GM19351 (cell line): Measurements from ENCODE around the gene DTNBP1.

ENCODE experiments used
- ATAC-seq: cut with Tn5 transposase; IDR thresholded peaks from one replicate; pipeline ENCODE4 v1.9.1; 2021; ENCODE audit warnings: mild to moderate bottlenecking, moderate library complexity; ENCODE audit not compliant: unreplicated experiment

Gene DTNBP1

DNA sequence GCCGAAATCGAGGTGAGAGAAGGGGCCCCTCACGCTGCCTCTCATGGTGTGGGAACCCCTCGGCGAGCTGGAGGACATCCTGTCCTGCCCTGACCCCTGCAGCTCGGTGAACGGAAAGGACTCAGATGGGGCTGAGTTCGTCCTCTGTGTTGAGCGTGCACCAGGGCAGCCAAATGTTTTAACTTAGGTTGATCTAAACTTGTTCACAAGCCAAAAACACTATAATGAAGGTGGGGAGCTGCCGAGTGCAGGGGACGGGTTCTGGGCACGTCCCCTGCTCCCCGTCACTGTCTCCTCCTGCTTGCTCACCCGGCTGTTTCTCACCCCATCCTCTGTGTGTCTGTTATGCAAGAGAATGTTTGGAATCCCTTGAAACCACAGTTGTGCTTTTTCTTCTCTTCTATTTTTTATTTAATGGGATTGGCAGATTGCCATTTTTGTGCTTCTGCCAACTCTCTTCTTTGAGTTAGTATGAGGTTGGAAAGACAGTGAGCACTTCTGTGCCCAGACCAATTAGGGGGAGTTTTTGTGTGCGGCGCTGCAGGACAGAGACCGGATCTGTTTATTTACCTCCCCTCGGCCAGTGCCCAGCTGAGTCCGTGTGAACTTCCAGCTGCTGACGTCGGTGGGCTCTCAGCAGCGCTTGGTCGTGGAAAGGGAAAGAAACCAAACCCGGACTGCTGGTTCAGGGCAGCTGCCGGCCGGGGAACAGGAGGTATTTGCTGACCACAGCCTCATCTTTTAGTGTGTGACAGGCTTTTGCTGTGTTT, 158.1 kb downstream of the DTNBP1 start:
- no peak for ATAC-seq

DNA sequence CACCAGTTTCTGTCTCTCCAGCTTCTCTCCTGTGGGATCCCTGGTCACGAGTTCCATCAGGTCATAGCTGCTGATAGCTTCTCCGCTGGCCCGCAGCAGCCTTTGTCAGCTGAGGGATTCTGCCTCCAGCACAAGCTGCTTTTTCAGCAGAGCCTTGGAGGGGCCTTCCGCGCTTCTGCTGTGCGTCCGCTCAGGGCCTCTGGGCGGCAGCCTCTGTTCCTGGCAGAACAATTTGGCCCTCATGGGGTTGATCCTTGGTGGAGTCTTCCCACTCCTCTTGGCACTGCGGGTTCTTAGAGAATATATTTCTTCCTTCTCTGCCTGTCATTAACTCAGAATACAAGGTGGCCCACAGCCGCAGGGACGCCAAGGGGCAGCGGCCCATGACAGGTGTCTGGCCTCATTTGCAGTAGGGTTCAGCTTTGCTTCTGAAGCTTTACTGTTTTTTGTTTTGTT, 158.8 kb downstream of the DTNBP1 start:
- ATAC-seq, result no peak

DNA sequence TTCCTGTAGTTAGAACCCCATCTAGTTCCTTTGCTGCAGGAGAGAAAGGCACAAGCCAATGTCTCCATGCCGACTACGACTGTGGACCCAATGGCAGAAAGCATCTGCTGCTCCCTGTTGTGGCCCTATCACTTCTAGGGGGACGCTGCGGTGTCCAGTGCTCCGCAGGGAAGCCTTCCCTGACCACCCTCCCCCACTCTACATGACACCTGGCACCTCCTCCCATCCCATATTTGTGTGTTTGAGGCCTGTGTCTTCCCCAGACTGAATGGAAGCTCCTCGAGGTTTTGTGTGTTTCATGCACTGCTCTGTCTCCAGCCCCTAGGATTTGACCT, 159.5 kb downstream of the DTNBP1 start:
- ATAC-seq, result no peak

DNA sequence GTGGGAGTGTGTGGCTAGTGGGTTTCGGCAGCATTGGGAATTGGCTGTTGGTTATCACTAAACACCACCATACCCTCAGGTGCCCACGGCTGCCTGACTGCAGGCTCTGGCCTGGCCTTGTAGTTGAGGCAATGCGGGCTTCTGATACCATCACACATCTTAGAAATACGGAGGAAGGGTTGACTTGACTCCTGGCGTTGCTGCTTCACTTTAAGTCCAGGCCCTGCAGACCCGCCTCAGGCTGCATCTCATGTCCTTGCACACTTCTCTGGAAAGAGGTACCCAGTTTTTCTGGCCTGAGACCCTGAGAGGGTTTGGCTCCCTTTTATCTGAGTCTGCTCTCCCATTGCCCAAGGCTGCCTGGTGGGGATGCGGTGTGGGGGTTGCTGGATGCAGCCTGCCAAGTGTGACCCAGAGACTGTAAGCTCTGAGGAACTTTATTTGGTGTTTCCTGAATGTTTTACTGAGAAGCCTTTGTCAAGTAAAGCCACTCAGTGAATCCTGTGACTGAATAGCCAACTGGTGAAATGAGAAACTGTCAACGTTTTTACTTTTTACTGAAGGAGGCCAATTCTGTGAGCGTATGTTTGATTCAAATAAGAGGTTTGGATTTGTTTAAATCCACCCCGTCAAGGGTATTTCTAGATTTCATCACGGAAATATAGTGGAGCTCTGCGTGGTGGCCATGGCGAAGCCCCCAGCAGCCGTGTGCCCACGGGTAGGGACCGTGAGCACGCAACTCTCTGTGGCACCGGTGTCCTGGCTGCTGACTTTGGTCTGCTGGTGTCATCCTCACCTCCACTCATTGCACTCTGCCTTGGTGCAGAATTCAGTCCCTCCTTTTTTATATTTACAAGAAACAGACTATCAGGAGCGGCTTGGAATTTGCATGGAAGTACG, 160.1 kb downstream of the DTNBP1 start:
- no peak for ATAC-seq

DNA sequence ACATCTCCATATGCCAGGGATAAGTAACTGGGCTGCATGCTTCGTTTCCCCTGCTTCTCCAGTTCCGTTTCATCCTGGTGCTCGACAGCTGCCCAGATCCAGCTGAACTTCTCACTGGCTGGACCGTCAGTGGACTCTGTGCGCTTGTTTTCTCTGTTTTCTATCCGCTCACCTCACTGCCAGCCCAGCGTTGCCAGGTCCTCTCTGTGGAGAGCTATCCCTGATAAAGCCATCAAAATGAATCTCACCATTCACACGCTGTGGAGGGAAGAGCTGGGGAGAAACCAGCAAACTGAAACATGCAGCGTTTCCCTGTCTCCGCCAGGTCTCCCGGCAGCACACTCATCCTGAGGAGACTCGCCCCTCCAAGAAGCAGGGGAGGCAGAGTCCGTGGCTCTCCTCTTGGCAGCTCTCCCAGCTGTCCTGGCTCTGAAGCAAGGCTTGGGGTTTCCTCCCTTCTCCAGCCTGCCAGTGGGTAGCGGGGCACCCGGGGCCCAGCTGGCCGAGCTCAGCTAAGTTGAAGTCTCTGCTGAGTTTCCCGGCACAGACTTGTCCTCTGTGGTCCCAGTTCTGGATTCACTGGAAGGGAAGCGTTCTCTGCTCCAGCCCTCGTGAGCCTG, 160.9 kb downstream of the DTNBP1 start:
- ATAC-seq, result no peak

DNA sequence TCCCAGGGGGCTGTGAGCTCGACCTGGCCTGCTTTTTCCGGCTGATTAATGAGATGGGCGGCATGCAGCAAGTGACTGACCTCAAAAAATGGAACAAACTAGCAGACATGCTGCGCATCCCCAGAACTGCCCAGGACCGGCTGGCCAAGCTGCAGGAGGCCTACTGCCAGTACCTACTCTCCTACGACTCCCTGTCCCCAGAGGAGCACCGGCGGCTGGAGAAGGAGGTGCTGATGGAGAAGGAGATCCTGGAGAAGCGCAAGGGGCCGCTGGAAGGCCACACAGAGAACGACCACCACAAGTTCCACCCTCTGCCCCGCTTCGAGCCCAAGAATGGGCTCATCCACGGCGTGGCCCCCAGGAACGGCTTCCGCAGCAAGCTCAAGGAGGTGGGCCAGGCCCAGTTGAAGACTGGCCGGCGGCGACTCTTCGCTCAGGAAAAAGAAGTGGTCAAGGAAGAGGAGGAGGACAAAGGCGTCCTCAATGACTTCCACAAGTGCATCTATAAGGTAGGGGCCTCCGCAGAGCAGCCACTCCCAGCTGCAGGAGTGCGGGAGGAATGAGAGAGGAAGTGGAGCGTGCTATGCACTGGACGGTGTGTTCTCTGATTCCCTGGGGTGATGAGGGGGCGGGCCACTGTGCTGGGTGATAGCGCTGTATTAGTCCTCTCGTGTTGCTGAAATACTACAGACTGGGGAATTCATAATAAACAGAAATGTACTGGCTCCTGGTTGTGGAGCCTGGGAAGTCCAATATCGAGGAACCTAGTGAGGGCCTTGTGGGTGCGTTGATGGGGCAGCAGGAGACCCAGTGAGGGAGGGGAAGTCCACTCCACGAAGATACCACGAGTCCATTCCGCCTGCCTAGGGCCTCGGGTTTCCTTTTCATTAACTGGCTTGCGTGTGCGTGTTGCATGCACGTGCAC, 161.7 kb downstream of the DTNBP1 start:
- ATAC-seq, result no peak

DNA sequence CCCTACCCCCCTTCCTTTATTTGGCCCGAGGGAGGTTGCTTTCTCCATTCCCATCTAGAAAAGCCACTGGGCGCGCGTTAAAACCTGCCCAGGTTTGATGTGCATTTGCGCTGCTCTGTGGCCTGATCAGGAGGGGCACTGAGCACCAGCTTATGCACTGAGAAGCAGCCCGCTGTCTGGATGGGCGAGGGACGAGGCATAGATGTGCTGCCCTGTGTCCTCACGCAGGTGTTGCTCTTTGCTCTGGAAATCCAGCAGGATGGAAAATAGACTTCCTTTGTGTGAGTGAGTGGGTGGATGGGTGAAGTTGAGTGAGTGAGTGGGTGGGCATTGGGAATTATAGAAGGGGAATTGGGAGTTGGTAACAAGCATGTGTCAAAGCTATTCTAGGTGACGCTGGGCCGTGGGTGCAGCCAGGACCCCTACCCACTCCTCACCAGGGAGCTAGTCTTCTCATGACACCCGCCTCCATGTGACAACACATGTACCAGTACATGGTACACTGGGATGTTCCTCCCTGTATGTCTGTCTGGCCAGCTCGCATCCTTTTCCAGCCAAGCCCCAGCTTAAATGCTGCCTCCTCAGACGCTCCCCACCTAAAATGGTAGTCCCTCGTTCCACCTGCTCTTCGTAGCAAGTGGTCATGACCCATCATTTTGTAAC, 162.6 kb downstream of the DTNBP1 start:
- no peak for ATAC-seq

DNA sequence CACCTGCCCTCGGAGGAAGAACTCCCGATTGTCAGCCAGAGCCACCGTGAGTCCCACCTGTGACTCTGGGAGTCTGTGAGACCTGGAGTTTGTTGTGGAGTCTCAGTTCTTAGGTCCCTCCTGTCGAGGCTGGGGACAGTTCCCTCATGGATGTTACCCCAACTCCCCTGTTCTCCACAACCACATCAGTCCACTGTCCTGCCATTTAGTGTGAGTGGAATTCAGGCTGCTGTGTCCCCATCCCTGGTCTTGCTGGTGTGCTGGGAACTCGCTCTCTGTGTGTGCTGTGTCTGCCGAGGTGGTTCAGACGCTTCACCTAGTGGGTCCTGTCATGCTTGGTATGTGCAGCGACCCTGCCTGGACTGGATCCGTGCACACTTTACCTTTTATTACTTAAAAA, 163.2 kb downstream of the DTNBP1 start:
- no peak for ATAC-seq

DNA sequence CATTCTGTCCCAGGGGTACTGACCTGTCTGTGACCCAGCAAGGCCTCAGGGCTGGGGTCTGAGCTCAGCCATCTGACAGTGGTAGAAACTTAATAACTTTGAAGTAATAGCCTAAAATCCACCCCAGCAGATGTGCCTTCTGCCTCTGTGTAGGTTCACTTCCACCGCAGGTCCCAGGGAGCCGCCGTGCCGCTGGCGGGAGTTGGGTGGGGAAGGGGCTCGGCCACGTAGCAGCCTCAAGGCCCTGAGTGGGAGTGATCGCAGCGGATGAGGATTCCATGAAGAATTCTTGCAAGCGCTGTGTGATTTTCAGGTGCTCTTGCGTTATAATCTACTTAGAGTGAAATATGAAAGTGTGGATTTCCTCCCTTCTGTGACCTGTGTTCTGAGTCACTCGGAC, 163.7 kb downstream of the DTNBP1 start:
- no peak for ATAC-seq

DNA sequence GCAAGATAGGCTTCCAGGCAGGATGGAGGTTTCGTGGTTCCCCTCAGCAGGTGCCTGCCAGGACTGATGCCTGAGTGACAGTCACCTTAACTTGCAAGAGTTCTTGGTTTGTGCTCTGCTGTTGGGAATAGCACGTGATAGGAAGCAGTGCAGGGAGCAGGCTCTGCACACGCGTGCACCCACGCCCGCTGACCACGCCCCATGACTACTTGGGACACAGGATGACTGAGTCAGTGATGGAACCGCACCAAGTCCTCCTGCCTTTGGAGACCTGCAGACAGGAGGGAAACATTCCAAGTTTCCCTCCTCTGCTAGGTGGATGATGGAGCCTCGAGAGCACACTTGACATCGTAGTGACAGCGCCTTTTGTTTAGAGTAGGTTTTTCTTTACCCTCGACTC, 164.2 kb downstream of the DTNBP1 start:
- ATAC-seq, result no peak

DNA sequence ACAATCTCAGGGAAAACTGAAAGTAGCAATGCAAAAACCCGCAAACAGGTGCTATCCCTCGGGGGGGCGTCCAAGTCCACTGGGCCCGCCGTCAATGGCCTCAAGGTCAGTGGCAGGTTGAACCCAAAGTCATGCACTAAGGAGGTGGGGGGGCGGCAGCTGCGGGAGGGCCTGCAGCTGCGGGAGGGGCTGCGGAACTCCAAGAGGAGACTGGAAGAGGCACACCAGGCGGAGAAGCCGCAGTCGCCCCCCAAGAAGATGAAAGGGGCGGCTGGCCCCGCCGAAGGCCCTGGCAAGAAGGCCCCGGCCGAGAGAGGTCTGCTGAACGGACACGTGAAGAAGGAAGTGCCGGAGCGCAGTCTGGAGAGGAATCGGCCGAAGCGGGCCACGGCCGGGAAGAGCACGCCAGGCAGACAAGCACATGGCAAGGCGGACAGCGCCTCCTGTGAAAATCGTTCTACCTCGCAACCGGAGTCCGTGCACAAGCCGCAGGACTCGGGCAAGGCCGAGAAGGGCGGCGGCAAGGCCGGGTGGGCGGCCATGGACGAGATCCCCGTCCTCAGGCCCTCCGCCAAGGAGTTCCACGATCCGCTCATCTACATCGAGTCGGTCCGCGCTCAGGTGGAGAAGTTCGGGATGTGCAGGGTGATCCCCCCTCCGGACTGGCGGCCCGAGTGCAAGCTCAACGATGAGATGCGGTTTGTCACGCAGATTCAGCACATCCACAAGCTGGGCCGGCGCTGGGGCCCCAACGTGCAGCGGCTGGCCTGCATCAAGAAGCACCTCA, 166.3 kb downstream of the DTNBP1 start:
- ATAC-seq, result no peak

DNA sequence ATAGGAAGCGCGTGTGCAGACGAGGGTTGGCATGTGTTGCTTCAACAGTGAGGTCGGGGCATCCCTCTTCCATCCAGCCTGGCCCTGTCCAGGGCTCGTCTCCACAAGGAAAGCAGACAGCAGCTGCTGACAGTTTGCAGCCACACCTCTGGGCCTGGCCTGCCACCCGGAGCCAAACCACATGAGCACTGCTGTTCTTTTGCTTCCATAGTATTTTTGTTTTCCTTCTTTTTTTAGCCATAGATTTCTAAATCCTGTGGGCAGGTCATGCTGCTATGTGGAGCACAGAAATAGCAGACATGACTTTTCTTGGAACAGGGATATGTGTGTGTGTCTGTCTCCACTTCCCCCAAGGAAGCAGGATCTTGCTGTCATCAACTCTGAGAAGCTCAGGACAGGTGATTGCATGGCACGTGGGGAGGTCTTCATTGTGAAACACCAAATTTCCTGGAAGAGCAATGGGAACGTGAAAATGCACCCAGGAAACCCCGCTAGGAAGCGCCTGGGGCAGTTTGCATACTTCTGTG, 167.4 kb downstream of the DTNBP1 start:
- no peak for ATAC-seq

DNA sequence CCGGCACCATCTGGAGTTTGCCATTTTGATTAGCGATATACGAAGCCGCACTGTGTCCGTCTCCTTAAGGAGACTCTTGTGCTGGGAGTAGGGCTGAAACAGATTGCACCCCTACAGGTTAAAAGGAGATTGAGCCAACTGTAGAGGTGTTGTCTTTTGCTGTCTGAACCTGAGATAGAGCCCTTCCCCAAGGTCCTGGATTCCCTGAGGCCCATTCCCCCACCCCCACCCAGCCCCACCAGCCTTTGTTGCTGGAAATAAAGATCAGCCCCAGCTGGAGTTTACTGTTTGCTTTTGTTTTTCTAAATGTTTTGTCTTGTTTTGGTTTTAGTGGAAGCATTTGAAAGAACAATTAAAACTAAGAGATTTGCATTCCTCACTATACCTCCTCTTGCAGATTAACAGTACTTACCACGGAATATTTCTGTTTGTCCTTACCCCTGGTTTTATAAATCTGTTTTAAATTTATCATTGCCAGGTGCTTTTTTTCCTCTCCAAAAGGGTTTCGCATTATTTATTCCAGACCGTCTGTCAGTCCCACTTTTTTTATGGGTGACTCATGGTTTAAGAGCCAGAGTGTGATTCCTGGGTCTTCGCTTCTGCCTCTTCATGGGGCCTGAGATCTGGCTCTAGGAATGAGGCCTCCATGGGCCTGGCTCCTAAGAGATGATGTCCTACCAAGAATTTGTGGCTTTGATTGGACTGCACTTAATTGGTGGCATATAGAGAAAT, 169.2 kb downstream of the DTNBP1 start:
- ATAC-seq, result no peak

DNA sequence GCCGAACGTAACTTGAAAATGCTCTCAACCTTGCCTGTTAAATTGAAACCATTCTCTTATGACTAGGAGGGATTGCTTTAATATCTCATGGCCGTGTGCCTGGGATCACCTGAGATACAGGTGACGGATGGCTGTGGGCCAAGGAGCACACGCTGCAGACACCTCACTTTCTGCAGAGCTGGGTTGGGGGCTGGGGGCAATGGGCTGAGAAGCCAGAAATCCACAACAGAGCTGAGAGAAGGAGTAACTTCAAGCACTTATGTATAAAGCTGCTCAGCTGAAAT, 170.9 kb downstream of the DTNBP1 start:
- ATAC-seq, result no peak

DNA sequence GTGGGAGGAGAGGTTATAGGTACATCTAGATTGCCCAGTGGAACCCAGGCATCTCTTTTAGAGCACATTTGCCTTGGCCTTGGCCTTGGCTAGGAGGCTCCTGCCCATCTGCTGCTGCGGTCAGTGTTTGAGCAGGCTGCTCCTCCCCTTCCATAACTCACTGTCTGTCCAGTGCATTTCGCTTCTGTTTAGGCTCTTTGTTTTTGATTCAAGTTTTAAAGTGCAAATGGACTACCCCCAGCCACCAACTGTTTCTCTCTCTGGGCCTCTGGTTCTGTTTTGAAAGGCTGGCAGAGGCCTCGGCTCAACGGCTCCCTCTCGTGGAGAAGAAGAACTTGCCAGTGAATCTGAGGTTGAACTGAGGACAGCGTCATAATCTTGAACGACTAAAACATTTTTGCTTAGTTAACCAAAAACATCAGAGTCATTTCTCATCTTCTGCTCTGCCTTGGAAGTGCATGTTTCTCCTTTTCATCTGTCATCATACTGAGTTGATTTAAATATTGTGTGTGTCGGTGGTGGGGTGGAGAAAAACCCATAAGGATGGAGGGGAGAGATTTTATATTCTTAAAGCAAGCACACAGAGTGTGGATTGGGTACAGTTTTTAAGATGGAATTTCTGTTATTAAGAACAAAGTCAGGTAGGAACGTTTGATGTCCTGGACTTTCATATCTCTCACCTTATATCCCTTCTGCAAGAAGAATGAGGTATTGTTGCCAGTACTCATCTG, 171.4 kb downstream of the DTNBP1 start:
- ATAC-seq, result no peak

DNA sequence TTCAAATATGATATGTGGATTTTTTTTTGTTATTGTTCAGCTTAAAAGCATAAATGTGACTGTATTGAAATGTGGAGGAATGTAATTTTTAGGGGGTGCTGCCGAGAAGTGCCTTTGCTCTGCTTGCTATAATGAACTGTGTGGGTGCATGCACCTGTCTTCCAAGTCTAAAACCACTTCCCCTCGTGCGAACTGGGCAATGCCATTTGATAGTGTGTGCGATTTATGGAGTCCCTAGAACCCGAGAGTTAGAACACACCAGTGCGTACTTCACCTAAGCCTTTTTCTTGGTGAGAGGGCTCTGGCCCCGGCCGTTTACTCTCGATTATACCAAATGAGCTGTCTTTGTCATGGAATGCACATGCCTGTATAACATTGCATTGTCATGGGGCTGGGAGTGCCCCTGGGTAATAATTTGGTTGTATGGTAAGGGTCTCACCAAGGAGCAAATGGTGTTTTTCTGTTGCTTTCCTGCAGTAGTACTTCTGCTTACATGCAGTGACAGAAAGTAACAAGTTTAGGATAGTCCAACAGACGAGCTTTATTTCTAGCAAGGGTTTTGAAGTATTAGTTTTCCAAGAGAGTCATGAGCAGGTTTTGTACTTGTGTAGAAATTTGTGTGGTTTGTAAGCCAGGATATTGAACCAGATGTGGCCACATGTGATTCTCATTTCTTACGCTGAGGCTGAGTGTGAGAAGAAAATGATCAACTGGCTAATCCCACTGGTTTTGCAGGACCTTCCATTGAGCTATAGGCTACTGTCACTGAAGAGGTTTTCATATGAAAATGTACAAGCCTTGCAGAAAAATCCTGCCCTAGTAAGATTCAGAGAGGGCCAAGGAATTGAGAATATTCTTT, 172.4 kb downstream of the DTNBP1 start:
- ATAC-seq, result no peak
